ENCODE data around the gene POPDC2.

POPDC2 gene

GRCh38 chr3:119652306-119653033 is 7.9 kb downstream of the POPDC2 start:
- Histone ChIP-seq H3K4me2 (no peak overlapping the region), H2AFZ (ENCODE audit: low read depth) (no peak overlapping the region), H3K79me2 (ENCODE audit: insufficient read depth, low read depth) (no peaks in the 10 kb centered on the region), H3K9ac (no peak overlapping the region), H3K27me3 (ENCODE audit: insufficient read depth, low read depth) (no peaks in the 10 kb centered on the region), H3K4me3 (IDR thresholded peaks at IDR 0.05; ENCODE audit: insufficient read depth, low read depth, low read length) (no peak overlapping the region), H3K27ac (no peak overlapping the region), H3K4me1 (ENCODE audit: low read depth, poor library complexity, severe bottlenecking) (peaks cover 14% of the 10 kb centered on the region), H4K20me1 (ENCODE audit: insufficient read depth) (no peaks in the 10 kb centered on the region), H3K36me3 (ENCODE audit: insufficient read depth) (no peaks in the 10 kb centered on the region)
- TF ChIP-seq CTCF (conservative IDR thresholded peaks at IDR 0.05; ENCODE audit: low read depth, low read length) = no peak

- Histone ChIP-seq H3K4me2 (peak overlapping the region; percentile 26), H3K79me2 (ENCODE audit: insufficient read depth, low read depth) (no peaks in the 10 kb centered on the region), H2AFZ (ENCODE audit: low read depth) (no peak overlapping the region), H3K27ac (no peak overlapping the region), H3K36me3 (ENCODE audit: insufficient read depth) (no peaks in the 10 kb centered on the region), H3K9ac (no peak overlapping the region), H3K4me1 (ENCODE audit: low read depth, poor library complexity, severe bottlenecking) (peaks cover 14% of the 10 kb centered on the region), H4K20me1 (ENCODE audit: insufficient read depth) (no peaks in the 10 kb centered on the region), H3K4me3 (IDR thresholded peaks at IDR 0.05; ENCODE audit: insufficient read depth, low read depth, low read length) (no peak overlapping the region), H3K27me3 (ENCODE audit: insufficient read depth, low read depth) (no peaks in the 10 kb centered on the region)
- TF ChIP-seq CTCF (conservative IDR thresholded peaks at IDR 0.05; ENCODE audit: low read depth, low read length) = no peak
Measured at GRCh38 chr3:119649761-119650160, 10.6 kb downstream of the POPDC2 start.

- H3K79me2 ChIP-seq (ENCODE audit: insufficient read depth, low read depth) = no peaks in the 10 kb centered on the region
- H4K20me1 ChIP-seq (ENCODE audit: insufficient read depth) = no peaks in the 10 kb centered on the region
- H3K4me1 ChIP-seq (ENCODE audit: low read depth, poor library complexity, severe bottlenecking) = peaks cover 20% of the 10 kb centered on the region
- no peak overlapping the region for H3K4me2 ChIP-seq
- no peak overlapping the region for H2AFZ ChIP-seq (ENCODE audit: low read depth)
- TF ChIP-seq CTCF (conservative IDR thresholded peaks at IDR 0.05; ENCODE audit: low read depth, low read length) = no peak
- no peak overlapping the region for H3K4me3 ChIP-seq (IDR thresholded peaks at IDR 0.05; ENCODE audit: insufficient read depth, low read depth, low read length)
- H3K27ac ChIP-seq = no peak overlapping the region
- H3K27me3 ChIP-seq (ENCODE audit: insufficient read depth, low read depth) = no peaks in the 10 kb centered on the region
- H3K36me3 ChIP-seq (ENCODE audit: insufficient read depth) = no peaks in the 10 kb centered on the region
- no peak overlapping the region for H3K9ac ChIP-seq
Measured at GRCh38 chr3:119647843-119648575, 12.4 kb downstream of the POPDC2 start.

GRCh38 chr3:119647171-119647570 is 13.2 kb downstream of the POPDC2 start:
- H3K79me2 ChIP-seq (ENCODE audit: insufficient read depth, low read depth) = no peaks in the 10 kb centered on the region
- H3K27ac ChIP-seq = no peak overlapping the region
- H4K20me1 ChIP-seq (ENCODE audit: insufficient read depth) = no peaks in the 10 kb centered on the region
- H3K36me3 ChIP-seq (ENCODE audit: insufficient read depth) = no peaks in the 10 kb centered on the region
- peaks cover 28% of the 10 kb centered on the region for H3K4me1 ChIP-seq (ENCODE audit: low read depth, poor library complexity, severe bottlenecking)
- H3K4me3 ChIP-seq (IDR thresholded peaks at IDR 0.05; ENCODE audit: insufficient read depth, low read depth, low read length) = no peak overlapping the region
- H3K9ac ChIP-seq = no peak overlapping the region
- H3K27me3 ChIP-seq (ENCODE audit: insufficient read depth, low read depth) = no peaks in the 10 kb centered on the region
- TF ChIP-seq CTCF (conservative IDR thresholded peaks at IDR 0.05; ENCODE audit: low read depth, low read length) = no peak
- no peak overlapping the region for H3K4me2 ChIP-seq
- no peak overlapping the region for H2AFZ ChIP-seq (ENCODE audit: low read depth)
